GM18909 (cell line): ENCODE measurements around the gene CACNB1.

Experiments
- ATAC-seq: cut with Tn5 transposase; IDR thresholded peaks from one replicate; pipeline ENCODE4 v1.9.1; 2021; ENCODE audit warnings: mild to moderate bottlenecking; ENCODE audit not compliant: unreplicated experiment, poor library complexity

CACNB1 gene

DNA sequence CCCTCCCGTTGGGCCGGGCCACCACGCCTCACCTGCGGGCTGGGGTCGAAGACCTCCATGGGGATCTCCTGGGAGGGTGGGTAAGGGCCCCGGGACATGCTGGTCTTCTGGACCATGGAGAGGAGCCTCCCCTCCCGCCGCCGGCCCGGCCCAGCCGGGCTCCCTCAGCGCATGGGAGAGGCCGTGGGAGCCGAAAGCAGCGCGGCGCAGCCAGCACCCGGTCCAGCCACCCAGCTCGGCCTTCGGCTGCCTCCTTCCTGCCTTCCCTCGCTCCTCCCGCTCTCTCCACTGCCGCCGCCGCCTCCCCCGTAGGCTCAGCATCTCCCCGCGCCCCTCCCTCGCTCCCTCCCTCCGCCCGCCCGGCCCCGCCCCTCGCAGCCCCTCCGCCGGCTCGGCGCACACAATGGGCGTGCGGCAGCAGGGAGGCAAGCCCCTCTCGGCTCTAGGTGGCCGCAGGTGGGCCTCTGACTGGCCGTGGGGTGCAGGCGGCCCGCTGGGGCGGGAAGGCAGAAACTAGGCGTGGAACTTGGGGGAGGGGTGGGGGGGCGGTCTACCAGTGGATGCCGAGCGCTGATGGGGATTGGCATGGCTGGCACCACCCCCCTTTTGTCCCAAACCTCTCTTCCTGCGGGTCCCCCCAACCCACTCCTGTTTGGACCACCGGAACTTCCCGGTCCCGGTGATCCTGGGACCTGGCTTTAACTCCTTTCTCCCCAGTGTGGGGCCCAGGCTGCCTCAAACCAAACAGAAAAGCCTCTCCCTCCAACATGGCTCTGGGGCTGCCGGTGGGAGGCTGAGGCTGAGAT lies at the start of gene CACNB1:
Gene CACNB1, minus strand, starts transcription at position 290 of the 806 bp plus-strand sequence. Its CDS starts 174 bp downstream, at position 116.
- no peak for ATAC-seq

DNA sequence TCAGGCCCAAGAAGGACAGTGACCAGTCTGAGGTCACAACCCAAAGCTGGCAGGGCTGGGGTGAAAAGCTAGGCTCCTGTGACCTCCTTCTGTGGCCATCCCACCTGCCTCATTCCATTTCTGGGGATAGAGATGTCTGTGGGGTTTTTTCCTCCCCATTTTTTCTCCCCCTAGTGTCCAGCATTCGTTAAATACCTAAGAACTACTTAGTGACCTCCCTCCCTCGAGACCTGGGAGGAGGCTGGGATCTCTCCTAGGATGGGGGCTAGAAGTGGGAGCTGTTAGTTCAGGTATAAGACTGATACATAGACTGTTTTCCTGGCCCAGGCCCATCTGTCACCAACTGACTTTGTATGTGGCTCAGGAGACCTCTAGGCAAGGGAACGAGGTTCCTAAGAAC lies 48.8 kb upstream of the CACNB1 start:
- no peak for ATAC-seq

DNA sequence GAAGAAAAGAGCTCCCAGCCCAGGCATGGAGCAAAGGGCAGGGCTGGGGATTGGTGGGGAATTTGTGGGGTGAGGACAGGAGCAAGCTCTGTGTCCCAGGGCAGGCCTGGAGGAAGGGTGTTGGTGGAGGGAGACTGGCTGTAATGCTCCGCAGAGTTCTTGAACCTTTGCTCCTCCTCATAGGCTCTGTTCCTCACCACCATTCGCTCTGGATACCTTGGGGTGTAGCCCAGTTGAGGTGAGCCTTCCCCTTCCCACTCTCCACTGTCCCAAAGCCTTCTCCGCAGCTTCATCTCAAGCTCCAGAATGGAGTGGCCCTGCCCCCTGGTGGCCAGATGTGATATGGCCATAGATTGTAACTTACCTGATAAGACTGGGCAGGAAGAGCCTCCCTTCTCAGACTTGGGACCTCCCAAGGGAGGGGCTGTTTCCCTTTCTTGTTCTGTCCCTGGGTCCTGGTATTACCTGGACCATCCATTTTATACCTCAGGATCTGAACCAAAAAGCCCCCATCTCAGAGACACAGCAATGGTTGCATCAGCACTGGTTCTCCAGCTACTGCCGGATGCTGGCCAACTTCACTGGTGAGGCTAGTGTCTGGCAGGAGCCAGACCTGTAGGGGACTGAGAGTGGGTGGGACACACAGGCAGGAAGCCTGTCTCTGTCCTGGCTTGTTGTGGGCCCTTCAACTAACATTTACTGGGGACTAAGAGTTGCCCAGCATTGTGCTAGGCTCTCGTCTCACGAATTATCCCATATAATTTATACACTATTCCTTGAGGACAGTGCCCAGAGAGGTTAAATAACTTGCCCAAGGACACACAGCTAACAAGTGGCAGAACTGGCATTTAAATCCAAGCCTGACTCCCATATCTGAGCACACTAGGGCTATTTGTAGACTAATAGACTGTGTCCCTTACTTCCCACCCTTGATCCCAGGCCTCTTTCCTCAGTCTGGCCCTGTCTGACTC lies 47.4 kb upstream of the CACNB1 start:
- ATAC-seq: peak; percentile 64

DNA sequence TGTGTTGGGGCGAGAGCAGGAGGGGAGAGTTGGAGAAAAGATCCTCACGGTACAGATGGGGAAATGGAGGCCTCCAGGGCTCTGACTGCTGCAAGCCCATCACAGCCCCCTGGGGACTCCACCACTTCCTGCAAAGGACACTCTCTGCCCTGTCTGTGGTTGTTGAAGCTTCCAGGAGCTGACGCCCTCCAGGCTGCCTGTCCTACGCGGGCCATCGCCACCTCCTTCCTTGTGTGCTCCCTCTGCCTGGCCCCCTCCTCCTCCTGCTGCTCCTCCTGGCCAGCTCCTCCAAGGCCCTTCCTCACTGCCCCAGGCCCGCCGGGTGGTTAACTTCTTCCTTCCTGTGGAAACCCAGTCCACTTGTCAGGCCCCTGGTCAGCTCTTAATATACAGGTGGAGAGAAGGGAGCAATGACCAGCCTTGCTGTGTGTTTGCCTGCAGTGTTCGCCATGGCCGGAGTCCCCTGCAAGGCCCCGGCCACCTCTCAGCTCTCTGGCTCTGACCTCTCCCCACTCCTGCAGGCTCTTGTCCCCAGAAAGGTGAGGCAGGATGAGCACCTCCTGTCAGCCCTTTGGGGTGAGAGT lies 46.6 kb upstream of the CACNB1 start:
- no peak for ATAC-seq

DNA sequence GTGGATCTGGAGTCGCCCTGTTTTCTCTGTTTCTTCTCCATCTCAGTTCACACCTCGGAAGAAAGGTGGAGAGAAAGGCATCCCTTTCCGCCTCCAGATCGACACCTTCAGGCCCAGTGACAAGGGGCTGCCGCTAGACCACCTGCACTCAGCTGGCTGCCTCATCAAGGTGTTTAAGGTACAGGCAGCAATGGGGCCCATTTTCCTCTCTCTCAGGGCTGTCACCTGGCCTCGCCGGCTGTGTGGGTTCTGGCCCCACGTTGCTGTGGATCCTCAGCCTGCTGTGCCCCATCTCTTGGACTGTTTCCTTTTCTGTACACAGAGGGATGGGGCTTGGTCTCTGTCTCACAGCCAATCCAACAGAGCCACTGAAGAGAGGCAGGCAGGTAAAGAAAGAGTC lies 45.7 kb upstream of the CACNB1 start:
- ATAC-seq: no peak

- no peak for ATAC-seq
Measured at GRCh38 chr17:39240631-39241030, 43.2 kb upstream of the CACNB1 start.

DNA sequence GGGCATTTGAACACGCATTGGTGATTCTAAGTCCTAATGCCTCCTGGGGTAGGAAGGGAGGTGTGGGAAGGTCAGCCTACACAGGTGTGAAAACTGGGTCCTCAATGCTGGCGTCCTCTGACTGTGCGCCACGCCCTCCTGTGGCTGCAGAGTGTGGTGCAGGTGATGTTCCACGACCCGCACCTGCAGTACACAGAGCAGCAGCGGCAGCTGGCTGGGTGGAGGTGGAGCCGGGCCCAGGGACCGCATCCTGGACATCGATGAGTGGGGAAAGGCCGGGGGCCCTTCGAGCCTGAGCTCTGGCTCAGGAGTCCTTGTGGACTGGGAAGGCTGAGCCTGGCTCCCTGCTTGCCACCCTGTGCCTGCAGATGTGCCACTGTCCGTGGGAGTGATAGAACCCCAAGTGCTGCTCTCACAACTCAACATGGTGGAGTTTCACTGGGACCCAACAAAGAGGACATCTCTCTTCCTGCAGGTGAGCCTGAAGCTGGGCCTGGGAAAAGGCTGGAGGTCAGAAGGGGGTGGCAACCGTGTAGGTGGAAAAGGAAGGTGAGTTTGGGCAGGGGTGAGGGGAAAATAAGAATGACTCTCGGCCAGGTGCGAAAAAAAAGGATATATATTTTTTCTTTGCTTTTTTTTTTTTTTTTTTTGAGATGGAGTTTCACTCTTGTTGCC lies 42.3 kb upstream of the CACNB1 start:
- peak; percentile 46 for ATAC-seq

- ATAC-seq: no peak
Measured at GRCh38 chr17:39238311-39238972, 41.0 kb upstream of the CACNB1 start.

DNA sequence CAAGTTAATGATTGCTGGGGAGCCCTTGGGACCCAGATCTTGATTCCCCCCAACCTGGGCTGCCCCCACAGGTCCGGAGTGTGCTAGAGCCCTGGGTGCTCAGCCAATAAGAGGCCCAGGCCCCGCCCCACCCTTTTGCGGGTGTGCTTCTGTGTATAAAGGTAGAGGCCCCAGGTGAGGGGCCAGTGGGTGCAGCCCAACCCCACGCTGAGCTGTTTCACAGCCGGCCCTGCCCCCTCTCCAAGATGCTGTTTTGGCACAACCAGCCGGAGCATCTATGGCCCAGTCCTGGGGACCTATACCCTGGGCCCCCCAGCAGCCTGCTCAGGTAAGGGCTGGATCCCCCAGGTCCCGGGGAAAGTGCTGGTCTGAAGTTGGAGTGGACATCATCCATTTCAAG lies 40.1 kb upstream of the CACNB1 start:
- ATAC-seq: no peak

DNA sequence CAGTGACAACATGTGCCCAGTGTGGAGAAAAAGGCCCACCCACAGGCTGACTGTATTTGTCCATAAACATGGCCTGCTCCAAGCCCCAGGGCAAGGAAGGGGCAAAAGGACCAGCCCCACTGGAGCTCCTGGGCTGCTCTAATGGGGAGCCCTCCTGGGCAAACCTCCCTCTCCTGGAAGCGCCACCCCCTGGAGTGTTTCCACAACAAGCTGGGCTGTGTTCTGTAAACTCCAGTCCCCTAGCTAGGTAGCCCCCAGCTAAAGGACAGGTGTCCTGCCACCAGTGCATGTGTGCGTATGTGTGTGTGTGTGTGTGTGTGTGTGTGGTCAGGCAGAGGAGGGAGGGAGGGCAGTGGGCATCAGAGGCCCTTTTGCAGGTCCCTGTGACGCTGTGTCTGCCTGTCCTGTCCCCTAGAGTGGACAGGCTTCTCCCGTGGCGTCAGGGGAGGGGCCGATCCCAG lies 39.5 kb upstream of the CACNB1 start:
- no peak for ATAC-seq

- no peak for ATAC-seq
Measured at GRCh38 chr17:39236450-39236927, 39.0 kb upstream of the CACNB1 start.

DNA sequence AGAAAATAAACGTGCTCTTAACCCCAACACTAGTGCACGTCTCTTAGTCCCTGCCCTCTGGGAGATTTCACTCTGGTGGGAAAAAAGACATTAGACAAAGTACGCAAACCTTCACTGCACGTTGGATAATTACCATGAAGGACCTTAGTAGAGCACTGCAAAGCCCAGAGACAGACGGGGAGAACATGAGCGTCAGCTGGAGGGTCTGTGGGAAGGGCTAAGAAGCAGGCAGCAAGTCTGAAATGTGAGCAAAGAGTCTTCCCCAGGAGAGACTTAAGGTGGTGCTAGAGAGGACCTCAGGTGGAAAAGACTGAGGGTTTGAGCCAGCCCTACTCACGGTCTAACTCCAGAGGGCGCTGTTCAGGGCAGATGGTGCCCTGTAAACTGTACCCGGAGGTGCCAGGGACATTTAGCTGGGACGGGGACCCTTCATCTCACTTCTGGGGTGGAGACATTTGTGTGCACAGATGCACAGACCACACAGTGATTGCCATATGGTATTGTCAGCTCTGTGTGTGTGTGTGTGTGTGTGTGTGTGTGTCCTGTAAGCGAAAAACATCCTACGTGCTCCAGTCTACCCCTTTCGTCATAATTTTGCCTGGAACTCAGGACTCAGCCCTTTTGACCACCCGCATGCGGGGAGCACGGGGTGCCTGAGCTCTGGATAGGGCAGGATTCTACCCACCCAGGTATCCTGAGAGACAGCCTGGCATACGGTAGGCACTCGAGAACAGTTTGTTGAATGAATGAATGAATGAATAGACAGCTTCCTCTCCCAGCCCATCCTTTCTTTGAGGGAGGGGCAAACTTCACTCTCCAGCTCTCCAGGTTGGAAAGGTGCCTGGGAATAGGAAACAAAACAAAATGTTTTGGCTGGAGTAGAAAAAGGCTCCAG lies 38.3 kb upstream of the CACNB1 start:
- ATAC-seq: no peak

- no peak for ATAC-seq
Measured at GRCh38 chr17:39231591-39232551, 34.4 kb upstream of the CACNB1 start.

DNA sequence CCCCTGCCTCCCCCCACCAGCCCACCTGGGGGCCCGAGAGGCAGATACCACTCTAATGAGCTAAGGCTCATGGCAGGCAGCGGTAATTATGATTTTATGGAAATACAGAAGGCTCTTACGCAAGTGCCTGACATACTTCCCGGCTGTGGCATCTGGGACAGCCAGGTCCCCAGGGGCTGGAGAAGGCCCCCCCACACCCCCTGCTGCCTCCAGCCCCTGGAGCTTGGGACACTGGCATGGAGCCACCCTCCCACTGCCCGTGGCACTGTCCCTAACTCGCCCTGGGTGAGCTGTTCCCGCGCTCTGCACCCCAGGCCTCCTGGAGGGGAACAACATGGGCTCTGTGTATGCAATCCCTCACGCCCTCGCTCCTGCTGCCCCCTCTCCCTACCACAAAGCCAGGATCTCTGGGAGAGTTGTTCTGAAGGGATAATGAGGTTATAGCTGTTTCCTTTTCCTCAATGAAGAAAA lies 33.7 kb upstream of the CACNB1 start:
- ATAC-seq: no peak

- ATAC-seq: no peak
Measured at GRCh38 chr17:39230361-39230760, 32.9 kb upstream of the CACNB1 start.

DNA sequence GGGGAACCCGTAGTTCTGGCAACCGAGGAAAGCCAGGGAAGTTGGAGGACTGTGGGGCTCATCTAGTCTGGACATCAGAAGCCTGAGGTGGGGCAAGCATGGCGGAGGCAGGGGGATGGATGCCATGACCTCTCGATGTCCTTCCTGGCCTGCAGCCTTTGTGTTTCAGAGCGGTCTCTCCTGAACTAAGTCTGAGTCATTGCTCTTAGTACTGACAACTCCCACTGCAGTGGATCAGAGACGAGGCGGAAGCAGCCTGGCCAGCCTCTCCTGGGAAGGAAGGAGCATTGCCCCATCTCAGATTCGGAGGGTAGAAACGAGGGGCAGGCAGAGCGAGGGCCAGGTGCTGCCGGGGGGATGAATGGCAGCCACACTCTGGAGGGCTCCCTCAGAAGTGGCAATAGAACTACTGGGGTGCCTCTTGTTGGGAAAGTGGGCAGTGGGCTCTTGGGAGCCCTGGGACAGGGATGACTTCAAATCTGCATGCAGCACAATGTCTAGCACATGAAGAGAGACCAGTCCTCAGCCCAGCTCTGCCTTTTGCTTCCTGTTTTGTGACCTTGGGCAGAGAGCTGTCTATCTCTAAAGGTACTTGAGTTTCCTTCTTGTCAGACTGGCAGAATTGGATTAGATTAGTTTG lies 31.9 kb upstream of the CACNB1 start:
- ATAC-seq: no peak

DNA sequence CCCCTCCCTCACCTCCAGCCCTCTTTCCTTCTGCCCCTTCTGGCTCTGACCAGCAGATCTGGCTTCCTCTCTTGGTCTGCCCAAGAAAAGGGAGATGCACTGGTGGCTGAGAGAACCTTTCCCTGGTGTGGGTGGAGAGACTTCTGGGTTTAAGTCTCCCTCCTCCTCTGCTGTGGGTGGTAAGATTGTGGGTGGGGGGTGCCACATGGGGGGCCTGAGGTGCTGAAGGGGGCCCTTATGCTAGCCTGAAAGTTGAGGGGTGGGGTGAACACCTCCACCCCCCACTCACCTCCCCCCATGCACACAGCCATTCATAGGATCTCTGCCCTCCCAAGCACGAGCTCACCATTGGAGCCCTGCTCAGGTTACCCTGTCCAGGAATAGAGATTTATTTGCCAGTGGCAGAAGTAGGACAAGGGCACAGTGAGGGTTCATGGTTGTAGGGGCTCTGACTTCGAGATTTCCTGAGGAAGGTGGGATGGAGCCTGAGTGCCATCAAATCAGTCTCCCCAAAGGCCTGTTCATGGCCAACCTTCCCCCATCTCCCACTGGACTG lies 30.0 kb upstream of the CACNB1 start:
- no peak for ATAC-seq
